ENCODE data around the gene RNF130. TPM values are rescaled to one million over a fixed set of nuclear protein-coding genes. Genes with fewer than 3 reads are reported as not detected.

The RNF130 gene
- total RNA-seq, 4 donors from 2014 or later: 150 to 170 (median 167) TPM

- TF ChIP-seq CTCF (IDR thresholded peaks at IDR 0.05): no peak
- ATAC-seq (ENCODE audit: low FRiP score) (no peak), DNase-seq (ENCODE audit: low spot score) (no peak)
Observed at GRCh38 chr5:180082633-180083420, 11.3 kb upstream of the RNF130 start.

DNA sequence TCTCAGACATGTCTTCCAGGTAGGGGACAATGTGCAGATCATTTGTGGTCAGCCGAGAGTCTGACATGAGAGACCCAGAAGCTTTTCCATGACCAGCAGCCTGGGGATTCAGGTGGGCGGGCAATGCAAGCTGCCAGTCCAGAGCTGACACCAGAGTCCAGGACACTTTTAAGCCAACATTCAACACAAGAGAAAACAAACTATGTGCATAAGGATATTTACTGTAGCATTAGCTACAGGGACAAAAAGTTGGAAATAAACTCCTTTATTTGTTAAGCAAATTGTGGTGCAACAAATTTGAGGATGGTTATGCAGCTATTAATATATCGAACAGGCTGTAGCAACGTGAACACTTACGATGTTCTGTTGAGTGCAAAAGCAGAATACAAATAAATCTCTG, 9.9 kb upstream of the RNF130 start:
- no peak for ATAC-seq (ENCODE audit: low FRiP score)
- no peak for TF ChIP-seq CTCF (IDR thresholded peaks at IDR 0.05)
- DNase-seq (ENCODE audit: low spot score): no peak

DNA sequence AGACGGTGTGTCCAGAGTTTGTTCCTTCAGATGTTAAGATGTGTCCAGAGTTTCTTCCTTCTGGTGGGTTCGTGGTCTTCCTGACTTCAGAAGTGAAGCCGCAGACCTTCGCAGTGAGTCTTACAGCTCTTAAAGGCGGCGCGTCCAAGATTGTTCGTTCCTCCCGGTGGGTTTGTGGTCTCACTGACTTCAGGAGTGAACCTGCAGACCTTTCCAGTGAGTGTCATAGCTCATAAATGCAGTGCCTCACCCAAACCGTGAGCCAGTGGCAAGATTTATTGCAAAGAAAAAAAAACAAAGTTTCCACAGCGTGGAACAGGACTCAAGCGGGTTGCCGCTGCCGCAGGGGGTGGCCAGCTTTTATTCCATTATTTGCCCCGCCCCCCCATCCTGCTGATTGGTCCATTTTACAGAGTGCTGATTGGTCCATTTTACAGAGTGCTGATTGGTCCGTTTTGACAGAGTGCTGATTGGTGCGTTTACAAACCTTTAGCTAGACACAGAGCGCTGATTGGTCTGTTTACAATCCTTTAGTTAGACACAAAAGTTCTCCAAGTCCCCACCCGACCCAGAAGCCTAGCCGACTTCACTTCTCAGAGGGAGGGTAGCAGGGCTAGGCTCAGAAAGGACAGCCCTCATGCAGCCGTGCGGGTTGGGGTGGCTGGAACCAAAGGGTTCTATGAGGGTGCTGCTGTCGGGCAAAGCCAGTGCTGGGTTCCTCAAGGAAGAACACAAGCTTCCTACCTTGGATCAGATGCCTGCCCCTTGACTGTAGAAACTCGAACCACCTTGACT, 9.1 kb upstream of the RNF130 start:
- no peak for TF ChIP-seq CTCF (IDR thresholded peaks at IDR 0.05)
- DNase-seq (ENCODE audit: low spot score) (no peak), ATAC-seq (ENCODE audit: low FRiP score) (no peak)

- no peak for TF ChIP-seq CTCF (IDR thresholded peaks at IDR 0.05)
- DNase-seq (ENCODE audit: low spot score): no peak
- ATAC-seq (ENCODE audit: low FRiP score): no peak
Observed at GRCh38 chr5:180079702-180080466, 8.3 kb upstream of the RNF130 start.

GRCh38 chr5:180078348-180078747, 6.8 kb upstream of the RNF130 start:
- no peak for TF ChIP-seq CTCF (IDR thresholded peaks at IDR 0.05)
- ATAC-seq (ENCODE audit: low FRiP score): no peak
- no peak for DNase-seq (ENCODE audit: low spot score)

DNA sequence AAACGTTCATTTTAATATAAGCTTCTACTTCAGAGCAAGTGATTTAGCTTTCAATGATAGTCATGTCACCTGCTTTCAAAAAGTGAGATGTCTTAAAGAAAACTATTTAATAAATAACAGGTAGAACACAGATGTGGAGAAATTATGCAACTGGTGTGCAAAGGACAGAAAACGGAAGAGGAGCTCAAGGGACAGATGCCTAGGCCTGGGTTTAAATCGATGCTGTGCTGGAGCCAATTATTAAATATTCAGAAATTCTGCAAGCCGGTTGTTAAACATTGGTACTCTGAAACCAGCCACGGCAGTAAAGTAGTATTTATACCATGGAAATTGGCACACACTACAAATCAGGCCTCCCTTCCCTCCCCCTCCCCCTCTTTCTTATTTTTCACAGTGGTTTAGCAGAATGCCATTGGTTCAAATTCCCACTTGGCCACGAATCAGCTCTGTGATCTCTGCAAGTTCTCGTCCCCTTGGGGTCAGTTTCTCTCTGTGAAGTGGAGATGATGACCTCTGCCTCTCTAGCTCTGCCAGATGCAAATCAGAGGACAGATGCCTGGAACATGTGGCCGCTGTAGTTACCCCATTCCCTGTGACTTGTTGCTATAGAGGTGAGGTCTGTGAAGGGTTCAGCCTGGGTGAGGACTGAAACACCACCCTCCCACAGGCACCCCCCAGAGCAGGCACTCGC, 6.2 kb upstream of the RNF130 start:
- TF ChIP-seq CTCF (IDR thresholded peaks at IDR 0.05): no peak
- no peak for DNase-seq (ENCODE audit: low spot score)
- no peak for ATAC-seq (ENCODE audit: low FRiP score)
